K562 (cell line): ENCODE data around the gene PLSCR3. TPM values are rescaled to one million over a fixed set of nuclear protein-coding genes. Genes with fewer than 3 reads are reported as not detected.

ENCODE experiments used
- ATAC-seq: fragments of 200-7000 bp; cut with Tn5 transposase; 3 replicates; pipeline ENCODE4 v1.9.1; 2020; ENCODE audit warnings: moderate library complexity
- BruUV-seq: library from RNA; stranded (reverse); fragments of 400-500 nt; replicated peaks from 2 replicates; lab custom pipeline; 2021; lab: Mats Ljungman, UMichigan
- CTCF ChIA-PET: fragments of 300-600 bp; formaldehyde crosslinking; extraction: SDS; loops from one replicate; lab custom pipeline; 2021; ENCODE audit warnings: low intra/inter-chr PET ratio; lab: Yijun Ruan, JAX
- POLR2A ChIA-PET: fragments of 300-600, 350-650 bp; sonication (Branson Sonifier 250); formaldehyde crosslinking; extraction: SDS; loops from one replicate; lab custom pipeline; 2021; ENCODE audit warnings: antibody characterized with exemption, inconsistent platforms; lab: Yijun Ruan, JAX
- DNase-seq, 4 experiments: peaks; one replicate each; pipeline versions ENCODE4 v3.0.0 to v3.0.0-alpha.2; 2011 to 2018; ENCODE audit warnings: low spot score in 3 of 4, mixed read lengths in 3 of 4; ENCODE audit errors: extremely low read depth in 1 of 4
- FAIRE-seq: peaks from 2 replicates; lab custom pipeline; 2011; peaks lifted over from hg19 to GRCh38; lab: Jason Lieb, UNC
- H2AFZ ChIP-seq: 2 replicates; pipeline ENCODE4 v1.6.0; 2011; ENCODE audit warnings: low read depth, low read length, control low read depth, inconsistent platforms
- H3K27ac ChIP-seq: fragments of 200-600 bp; 3 replicates; pipeline ENCODE4 v1.8.0; 2011; ENCODE audit warnings: low read depth, mild to moderate bottlenecking, control low read depth, inconsistent platforms, low read length, moderate library complexity, mixed read lengths; ENCODE audit errors: extremely low read depth
- H3K27me3 ChIP-seq, 2 experiments: fragments of 300-600 bp in 1 of 2; 2 replicates in 1 of 2; 3 replicates in 1 of 2; pipeline versions ENCODE4 v1.6.0 to v1.8.0; 2011; ENCODE audit warnings: inconsistent platforms in 2 of 2, low read length in 2 of 2, mild to moderate bottlenecking in 1 of 2, mixed read lengths in 1 of 2, moderate library complexity in 1 of 2; ENCODE audit not compliant: control insufficient read depth in 2 of 2, insufficient read depth in 2 of 2
- H3K36me3 ChIP-seq: fragments of 300-600 bp; 3 replicates; pipeline ENCODE4 v1.8.0; 2011; ENCODE audit warnings: mild to moderate bottlenecking, low read length, inconsistent platforms; ENCODE audit not compliant: control insufficient read depth, insufficient read depth
- H3K4me1 ChIP-seq, 2 experiments: fragments of 200-600 bp in 1 of 2; replicated peaks in 1 of 2; 2 replicates in 1 of 2; 3 replicates in 1 of 2; pipeline versions ENCODE4 v1.5.1 to v1.8.0; 2011; ENCODE audit warnings: inconsistent platforms in 2 of 2, low read length in 2 of 2, mild to moderate bottlenecking in 1 of 2, mixed read lengths in 1 of 2, moderate library complexity in 1 of 2; ENCODE audit not compliant: control insufficient read depth in 2 of 2, insufficient read depth in 2 of 2
- H3K4me2 ChIP-seq: 2 replicates; pipeline ENCODE4 v1.6.1; 2011; ENCODE audit warnings: low read length, control low read depth, inconsistent platforms, mixed read lengths; ENCODE audit not compliant: insufficient read depth
- H3K4me3 ChIP-seq: fragments of 200-600 bp; sonication (generic), shearing (Covaris generic); 2 replicates; pipeline ENCODE4 v1.5.1; 2016; ENCODE audit warnings: control low read depth, inconsistent platforms
- H3K79me2 ChIP-seq: fragments of 200-600 bp; 3 replicates; pipeline ENCODE4 v1.8.0; 2011; ENCODE audit warnings: low read length, inconsistent platforms; ENCODE audit not compliant: control insufficient read depth, insufficient read depth
- H3K9ac ChIP-seq, 2 experiments: 2 replicates each; pipeline versions ENCODE4 v1.6.0 to v1.6.1; 2011; ENCODE audit warnings: low read depth in 2 of 2, low read length in 2 of 2, control low read depth in 1 of 2, inconsistent platforms in 1 of 2, mild to moderate bottlenecking in 1 of 2, mixed read lengths in 1 of 2; ENCODE audit not compliant: insufficient read depth in 1 of 2
- H3K9me1 ChIP-seq: one replicate; pipeline ENCODE4 v1.6.0; 2011; ENCODE audit warnings: inconsistent platforms, mild to moderate bottlenecking, low read length, moderate library complexity; ENCODE audit not compliant: control insufficient read depth, insufficient read depth
- H3K9me3 ChIP-seq: replicated peaks from 2 replicates; pipeline ENCODE4 v1.5.1; 2011; ENCODE audit warnings: low read depth, low read length, inconsistent platforms; ENCODE audit not compliant: control insufficient read depth, insufficient read depth
- H4K20me1 ChIP-seq: replicated peaks from 2 replicates; pipeline ENCODE4 v1.6.1; 2011; ENCODE audit warnings: low read length, inconsistent platforms, mixed read lengths; ENCODE audit not compliant: control insufficient read depth, insufficient read depth
- CHCHD3 ChIP-seq: fragments of 250-450 bp; sonication (Bioruptor Pico); IDR thresholded peaks from 2 replicates; pipeline ENCODE4 v2.1.2; 2022; ENCODE audit warnings: mild to moderate bottlenecking
- CREBBP ChIP-seq: IDR thresholded peaks from one replicate; pipeline ENCODE4 v1.6.1; 2012; ENCODE audit warnings: low read depth, mild to moderate bottlenecking, control low read depth, inconsistent platforms, low read length
- FOXJ2 ChIP-seq: fragments of 200-800 bp; sonication (Bioruptor generic); IDR thresholded peaks from 2 replicates; pipeline ENCODE4 v1.6.1; 2016; ENCODE audit warnings: missing genetic modification characterization, missing compliant biosample characterization
- NFE2 ChIP-seq: IDR thresholded peaks from 2 replicates; pipeline ENCODE4 v1.6.1; 2014; ENCODE audit warnings: antibody characterized with exemption, low read depth
- NFRKB ChIP-seq: fragments of 450-650 bp; IDR thresholded peaks from 2 replicates; pipeline ENCODE4 v1.6.1; 2016; ENCODE audit warnings: low read depth
- SOX6 ChIP-seq: fragments of 450-650 bp; IDR thresholded peaks from 2 replicates; pipeline ENCODE4 v1.6.1; 2014; ENCODE audit warnings: mild to moderate bottlenecking
- ZC3H11A ChIP-seq: IDR thresholded peaks from 2 replicates; pipeline ENCODE4 v1.6.1; 2012; ENCODE audit warnings: low read depth, low read length, improper control_type of control experiment
- ZNF174 ChIP-seq: fragments of 250-450 bp; sonication (Bioruptor Pico); IDR thresholded peaks from 2 replicates; pipeline ENCODE4 v1.4.0; 2020; ENCODE audit warnings: mild to moderate bottlenecking
- ZNF589 ChIP-seq: fragments of 200-800 bp; sonication (Bioruptor generic); IDR thresholded peaks from 2 replicates; pipeline ENCODE4 v1.6.1; 2016; ENCODE audit warnings: low read depth, missing genetic modification characterization, missing compliant biosample characterization
- ZNF79 ChIP-seq: fragments of 250-450 bp; sonication (Bioruptor Pico); IDR thresholded peaks from 2 replicates; pipeline ENCODE4 v1.4.0; 2020; ENCODE audit warnings: low read depth, mild to moderate bottlenecking, moderate library complexity
- WGBS: fragments of 100-300 bp; shearing (Covaris generic); methylation state at CpG from one replicate; pipeline ENCODE4 v1.1.6; 2016; ENCODE audit warnings: low coverage, mixed read lengths; ENCODE audit not compliant: insufficient coverage; ENCODE audit errors: missing lambda C conversion rate; 5-methylcytosine and 5-hydroxymethylcytosine counted together
- in situ Hi-C: fragments of 300-500 bp; cut with MboI; formaldehyde crosslinking; loops from 4 replicates; pipeline ENCODE4 v1.15.0; 2018; ENCODE audit warnings: inconsistent platforms, mixed read lengths
- intact Hi-C: fragments of 100-400 bp; cut with micrococcal nuclease; formaldehyde crosslinking; loops from 2 replicates; pipeline ENCODE4 v1.14.2; 2022
- polyA plus RNA-seq, 8 experiments: library from polyadenylated mRNA; depleted of rRNA in 4 of 8; stranded (reverse) in 5 of 8; unstranded in 3 of 8; fragments of >200 nt; fragmentation: Nextera tagmentation in 2 of 8; fragmentation: Illumina TruSeq in 1 of 8; extraction: Ambion mirVana in 2 of 8; extraction: Trizol in 1 of 8; gene quantifications; 2 replicates each; pipeline versions ENCODE4 v1.2.1 to v1.2.3, GENCODE V29; 2011 to 2014; ENCODE audit warnings: inconsistent platforms in 1 of 8, missing spikeins in 1 of 8
- total RNA-seq, 7 experiments: library from RNA; depleted of rRNA in 6 of 7; stranded (reverse); fragments of >200 nt in 6 of 7; fragmentation: Illumina TruSeq in 2 of 7; extraction: Trizol in 2 of 7; gene quantifications; 2 replicates each; pipeline versions ENCODE4 v1.2.1 to v1.2.3, GENCODE V29; 2011 to 2021; ENCODE audit warnings: low replicate concordance in 1 of 7
- TF ChIP-seq, protein P1 (sequence below): IDR thresholded peaks from 3 replicates; pipeline ENCODE4 v1.6.1; 2011; ENCODE audit warnings: borderline replicate concordance, mild to moderate bottlenecking; ENCODE audit not compliant: insufficient read length, insufficient read depth

PLSCR3 gene
- total and polyA plus RNA-seq, 9 of the 15 experiments (the other 6 are each of a cell fraction or from before 2014, with no cell fraction given) = 3.2 to 16.8 (median 4.5) TPM

- H3K79me2 ChIP-seq = no peaks in the 10 kb centered on the region
- no peak overlapping the region for H3K4me3 ChIP-seq
- no peaks in the 10 kb centered on the region for H3K27me3 ChIP-seq
- in situ Hi-C loops = no loop called here
- no peak for TF ChIP-seq ZNF589
- TF ChIP-seq NFRKB = no peak
- no peak for TF ChIP-seq FOXJ2 (tag)
- no peak for TF ChIP-seq NFE2
- TF ChIP-seq ZC3H11A = no peak
- TF ChIP-seq CHCHD3 (CRISPR knock-in tag) = no peak
- no peak overlapping the region for H3K27ac ChIP-seq
- WGBS = 67% methylated on average over 6 of the region's 6 CpGs
- no peak overlapping the region for H3K4me2 ChIP-seq
- ChIA-PET CTCF (no interaction called here), POLR2A (no interaction called here)
- H3K4me1 ChIP-seq = peaks cover 4 to 22% of the 10 kb centered on the region in 2 experiments; a peak in 3 of 5 replicates
- intact Hi-C loops = no loop called here
- no peak overlapping the region for H3K9ac ChIP-seq
- ATAC-seq (no peak), FAIRE-seq (no peak), DNase-seq (no peak)
- no peaks in the 10 kb centered on the region for H3K9me3 ChIP-seq
- no peaks in the 10 kb centered on the region for H3K9me1 ChIP-seq
- H2AFZ ChIP-seq = no peak overlapping the region
- 0 out of 3 replicates have a peak, but pooled peaks cover 3% of the 10 kb centered on the region for H3K36me3 ChIP-seq
- no TSS peak for BruUV-seq
- no peaks in the 10 kb centered on the region for H4K20me1 ChIP-seq
Observed at GRCh38 chr17:7409716-7410115, 15.4 kb upstream of the PLSCR3 start.

- Histone ChIP-seq H3K79me2 (no peaks in the 10 kb centered on the region), H4K20me1 (no peaks in the 10 kb centered on the region), H3K27ac (no peak overlapping the region), H3K9me3 (no peaks in the 10 kb centered on the region), H3K4me3 (no peak overlapping the region), H2AFZ (no peak overlapping the region), H3K4me1 (peaks cover 4 to 22% of the 10 kb centered on the region in 2 experiments; a peak in 3 of 5 replicates), H3K9ac (no peak overlapping the region), H3K27me3 (no peaks in the 10 kb centered on the region), H3K4me2 (no peak overlapping the region), H3K9me1 (no peaks in the 10 kb centered on the region), H3K36me3 (0 out of 3 replicates have a peak, but pooled peaks cover 3% of the 10 kb centered on the region)
- no TSS peak for BruUV-seq
- POLR2A ChIA-PET = no interaction called here
- no peak for FAIRE-seq
- in situ Hi-C loops (no loop called here), intact Hi-C loops (no loop called here)
- WGBS = 75% methylated on average over 4 of the region's 6 CpGs
- TF ChIP-seq SOX6 (no peak), CREBBP (no peak), ZNF79 (CRISPR knock-in tag) (no peak), ZNF174 (CRISPR knock-in tag) (no peak)
- TF ChIP-seq, protein P1, sequence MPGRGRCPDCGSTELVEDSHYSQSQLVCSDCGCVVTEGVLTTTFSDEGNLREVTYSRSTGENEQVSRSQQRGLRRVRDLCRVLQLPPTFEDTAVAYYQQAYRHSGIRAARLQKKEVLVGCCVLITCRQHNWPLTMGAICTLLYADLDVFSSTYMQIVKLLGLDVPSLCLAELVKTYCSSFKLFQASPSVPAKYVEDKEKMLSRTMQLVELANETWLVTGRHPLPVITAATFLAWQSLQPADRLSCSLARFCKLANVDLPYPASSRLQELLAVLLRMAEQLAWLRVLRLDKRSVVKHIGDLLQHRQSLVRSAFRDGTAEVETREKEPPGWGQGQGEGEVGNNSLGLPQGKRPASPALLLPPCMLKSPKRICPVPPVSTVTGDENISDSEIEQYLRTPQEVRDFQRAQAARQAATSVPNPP = no peak
- no peak for ATAC-seq
- DNase-seq = no peak
- CTCF ChIA-PET = no interaction called here
Observed at GRCh38 chr17:7408863-7409262, 14.5 kb upstream of the PLSCR3 start.
